ENCODE results near the gene TCEANC.
A peak's percentile ranks its signal among the peaks of the same experiment; 100 is the strongest.

Gene TCEANC

GRCh38 chrX:13655674-13656073 is 2.7 kb downstream of the TCEANC start:
- H3K4me3 ChIP-seq (ENCODE audit: control insufficient read depth, low read depth, low read length), result no peak overlapping the region
- DNase-seq (ENCODE audit: low read depth), result no peak
- no peak for TF ChIP-seq CTCF (conservative IDR thresholded peaks at IDR 0.05; ENCODE audit: control insufficient read depth, insufficient read depth, low read depth, low read length)

GRCh38 chrX:13658602-13659001 is 5.7 kb downstream of the TCEANC start:
- DNase-seq (ENCODE audit: low read depth), result peak; percentile 73
- peak; percentile 77 for TF ChIP-seq CTCF (conservative IDR thresholded peaks at IDR 0.05; ENCODE audit: control insufficient read depth, insufficient read depth, low read depth, low read length)

DNA sequence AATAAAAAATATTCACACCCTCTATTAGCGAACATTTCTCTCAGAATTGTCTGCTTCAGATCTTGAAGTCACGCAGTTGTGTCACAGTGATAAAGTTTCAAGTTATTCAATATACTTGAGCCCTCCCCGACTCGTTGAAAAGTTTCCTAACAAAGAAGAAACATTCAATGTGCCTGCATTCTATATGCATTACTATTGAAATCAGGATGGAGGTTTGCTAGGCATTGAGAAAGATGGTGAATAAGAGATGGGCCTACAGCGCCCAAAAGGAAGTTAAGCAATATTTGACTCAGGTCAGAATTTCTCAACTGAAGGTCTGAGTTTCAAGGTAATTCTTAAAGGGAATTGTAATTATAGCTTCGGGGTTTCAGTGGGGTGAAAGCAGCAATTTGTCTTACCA is 6.1 kb downstream of the TCEANC start:
- no peak for TF ChIP-seq CTCF (conservative IDR thresholded peaks at IDR 0.05; ENCODE audit: control insufficient read depth, insufficient read depth, low read depth, low read length)
- H3K4me3 ChIP-seq (ENCODE audit: control insufficient read depth, low read depth, low read length), result no peak overlapping the region
- peak; percentile 81 for DNase-seq (ENCODE audit: low read depth)

More at GRCh38 chrX:13658602-13659001, 5.7 kb downstream of the TCEANC start:
- no peak overlapping the region for H3K4me3 ChIP-seq (ENCODE audit: control insufficient read depth, low read depth, low read length)

DNA sequence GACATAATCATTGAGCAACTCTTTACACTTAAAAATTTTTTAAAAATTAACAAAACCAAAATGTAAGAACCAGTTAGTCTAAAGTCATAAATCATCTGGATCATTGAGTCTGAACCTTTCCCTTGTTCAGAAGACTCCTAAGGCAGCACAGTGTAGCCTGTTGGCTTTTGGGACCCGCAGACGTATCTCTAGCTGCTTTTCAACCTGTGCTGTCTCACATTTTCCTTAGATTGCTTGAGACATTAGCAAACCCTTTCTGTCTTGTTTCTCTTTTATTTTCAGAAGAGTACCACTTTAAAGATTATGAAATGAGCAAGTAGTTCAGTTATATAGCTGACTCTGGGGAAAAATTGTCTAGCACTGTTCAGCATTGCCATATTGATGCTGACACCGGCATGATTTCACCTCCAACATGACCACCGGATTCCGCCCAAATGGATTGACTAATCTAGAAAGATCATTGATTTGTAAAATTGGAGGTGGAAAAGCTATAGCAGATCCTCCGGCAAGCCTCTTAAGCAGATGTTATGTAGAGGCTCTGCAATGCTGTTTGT is 8.9 kb downstream of the TCEANC start:
- no peak for TF ChIP-seq CTCF (conservative IDR thresholded peaks at IDR 0.05; ENCODE audit: control insufficient read depth, insufficient read depth, low read depth, low read length)
- DNase-seq (ENCODE audit: low read depth), result no peak
- peak overlapping the region; percentile 26 for H3K4me3 ChIP-seq (ENCODE audit: control insufficient read depth, low read depth, low read length)

- peak overlapping the region; percentile 26 for H3K4me3 ChIP-seq (ENCODE audit: control insufficient read depth, low read depth, low read length)
- TF ChIP-seq CTCF (conservative IDR thresholded peaks at IDR 0.05; ENCODE audit: control insufficient read depth, insufficient read depth, low read depth, low read length), result no peak
- peak; percentile 94 for DNase-seq (ENCODE audit: low read depth)
Observed at GRCh38 chrX:13662355-13662791, 9.4 kb downstream of the TCEANC start.

- no peak overlapping the region for H3K4me3 ChIP-seq (ENCODE audit: control insufficient read depth, low read depth, low read length)
- TF ChIP-seq CTCF (conservative IDR thresholded peaks at IDR 0.05; ENCODE audit: control insufficient read depth, insufficient read depth, low read depth, low read length), result no peak
- DNase-seq (ENCODE audit: low read depth), result no peak
Observed at GRCh38 chrX:13664020-13664419, 11.1 kb downstream of the TCEANC start.

GRCh38 chrX:13666836-13667235 is 13.9 kb downstream of the TCEANC start:
- H3K4me3 ChIP-seq (ENCODE audit: control insufficient read depth, low read depth, low read length), result no peak overlapping the region
- TF ChIP-seq CTCF (conservative IDR thresholded peaks at IDR 0.05; ENCODE audit: control insufficient read depth, insufficient read depth, low read depth, low read length), result no peak
- DNase-seq (ENCODE audit: low read depth), result no peak

Measured in fibroblast of mammary gland (primary cell).